HEK293T (cell line): ENCODE results near the gene HNRNPAB.

Source experiments
- BHLHE40 ChIP-seq: fragments of 450-650 bp; IDR thresholded peaks from 2 replicates; pipeline ENCODE4 v1.6.1; 2016; ENCODE audit warnings: mild to moderate bottlenecking, moderate library complexity, borderline replicate concordance
- SP1 ChIP-seq: fragments of 450-650 bp; IDR thresholded peaks from 2 replicates; pipeline ENCODE4 v1.6.1; 2017

DNA sequence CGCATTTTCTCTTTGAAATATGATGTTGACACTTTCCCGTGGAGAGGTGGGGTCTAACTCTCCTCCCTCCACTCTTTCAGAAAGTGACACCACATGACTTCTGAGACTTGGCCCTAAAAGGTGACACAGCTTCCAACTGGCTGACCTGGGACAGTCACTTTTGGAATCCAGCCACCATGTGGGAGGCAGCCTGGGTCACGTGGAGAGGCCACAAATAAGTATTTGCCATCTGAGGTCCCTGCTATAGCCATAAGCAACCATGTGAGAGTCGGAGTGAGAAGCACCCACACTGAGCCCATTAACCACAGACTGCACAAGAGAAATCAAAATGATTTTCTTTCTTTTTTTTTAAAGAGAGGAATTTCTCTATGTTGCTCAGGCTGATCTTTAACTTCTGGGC is 32.3 kb downstream of the HNRNPAB start:
- TF ChIP-seq SP1, result no peak
- TF ChIP-seq BHLHE40, result no peak
